CD8-positive, alpha-beta memory T cell (primary cell): ENCODE data around the gene HIF1A. TPM values are rescaled to one million over a fixed set of nuclear protein-coding genes. Genes with fewer than 3 reads are reported as not detected.
"Not testable (repeated sequence)": the region's sequence is repeated elsewhere in the genome, so short reads cannot be mapped to it uniquely, and the experiment has no call there.

Source experiments
- CTCF ChIA-PET: fragments of 350-600 bp; sonication (Branson Sonifier 250); formaldehyde crosslinking; loops from one replicate; lab custom pipeline; 2021; ENCODE audit warnings: antibody characterized with exemption; lab: Charles Lee
- POLR2A ChIA-PET: fragments of 350-600 bp; sonication (Branson Sonifier 250); formaldehyde crosslinking; loops from one replicate; lab custom pipeline; 2021; ENCODE audit warnings: antibody characterized with exemption; lab: Charles Lee
- DNase-seq, 5 donors: peaks; one replicate each; pipeline versions ENCODE4 v3.0.0 to v3.0.0-alpha.2; 2020 to 2022; ENCODE audit warnings: mixed read lengths in 1 of 5
- H3K27ac ChIP-seq: one replicate; pipeline ENCODE4 v1.7.0; 2013; ENCODE audit warnings: low read depth, mild to moderate bottlenecking, low read length, moderate library complexity
- H3K27me3 ChIP-seq: 2 replicates; pipeline ENCODE4 v1.7.0; 2013; ENCODE audit warnings: low read length, mild to moderate bottlenecking; ENCODE audit not compliant: insufficient read depth, poor library complexity, severe bottlenecking
- H3K36me3 ChIP-seq: 2 replicates; pipeline ENCODE4 v1.7.0; 2013; ENCODE audit warnings: mild to moderate bottlenecking, low read length, moderate library complexity; ENCODE audit not compliant: insufficient read depth
- H3K4me1 ChIP-seq: 2 replicates; pipeline ENCODE4 v1.7.0; 2013; ENCODE audit warnings: mild to moderate bottlenecking, low read length, moderate library complexity; ENCODE audit not compliant: insufficient read depth
- H3K4me3 ChIP-seq: 2 replicates; pipeline ENCODE4 v1.7.0; 2013; ENCODE audit warnings: mild to moderate bottlenecking, low read length
- H3K9me3 ChIP-seq: 2 replicates; pipeline ENCODE4 v1.7.0; 2013; ENCODE audit warnings: mild to moderate bottlenecking, low read length
- H3K27ac Mint-ChIP-seq, 8 donors: one replicate each; pipeline ENCODE4 v1.8.0; 2020 to 2021; ENCODE audit warnings: mixed read lengths in 8 of 8, mild to moderate bottlenecking in 6 of 8, inconsistent platforms in 3 of 8, moderate library complexity in 3 of 8
- H3K27me3 Mint-ChIP-seq, 2 donors: one replicate each; pipeline ENCODE4 v1.8.0; 2020 to 2021; ENCODE audit warnings: mixed read lengths in 2 of 2, mild to moderate bottlenecking in 1 of 2, moderate library complexity in 1 of 2
- H3K36me3 Mint-ChIP-seq, 3 donors: one replicate each; pipeline ENCODE4 v1.8.0; 2020 to 2021; ENCODE audit warnings: mixed read lengths in 3 of 3, inconsistent platforms in 1 of 3, mild to moderate bottlenecking in 1 of 3
- H3K4me1 Mint-ChIP-seq, 3 donors: one replicate each; pipeline ENCODE4 v1.8.0; 2020 to 2021; ENCODE audit warnings: mixed read lengths in 3 of 3, inconsistent platforms in 1 of 3, mild to moderate bottlenecking in 1 of 3
- H3K4me3 Mint-ChIP-seq, 7 donors: one replicate each; pipeline ENCODE4 v1.8.0; 2020 to 2021; ENCODE audit warnings: mixed read lengths in 7 of 7, mild to moderate bottlenecking in 6 of 7, moderate library complexity in 4 of 7, inconsistent platforms in 2 of 7
- H3K9me3 Mint-ChIP-seq, 5 donors: one replicate each; pipeline ENCODE4 v1.8.0; 2020 to 2022; ENCODE audit warnings: mixed read lengths in 5 of 5, mild to moderate bottlenecking in 3 of 5, moderate library complexity in 2 of 5, inconsistent platforms in 1 of 5
- polyA plus RNA-seq: library from polyadenylated mRNA; unstranded; fragments of 300-500 nt; fragmentation: Illumina TruSeq; gene quantifications from one replicate; pipeline ENCODE4 v1.2.3, GENCODE V29; 2021
- total RNA-seq, 2 experiments: library from RNA; stranded (reverse); gene quantifications; one replicate each; pipeline ENCODE4 v1.2.3, GENCODE V29; 2021

The HIF1A gene
- total and polyA plus RNA-seq, 3 experiments from 2014 or later: 49.6 to 139 (median 130) TPM

DNA sequence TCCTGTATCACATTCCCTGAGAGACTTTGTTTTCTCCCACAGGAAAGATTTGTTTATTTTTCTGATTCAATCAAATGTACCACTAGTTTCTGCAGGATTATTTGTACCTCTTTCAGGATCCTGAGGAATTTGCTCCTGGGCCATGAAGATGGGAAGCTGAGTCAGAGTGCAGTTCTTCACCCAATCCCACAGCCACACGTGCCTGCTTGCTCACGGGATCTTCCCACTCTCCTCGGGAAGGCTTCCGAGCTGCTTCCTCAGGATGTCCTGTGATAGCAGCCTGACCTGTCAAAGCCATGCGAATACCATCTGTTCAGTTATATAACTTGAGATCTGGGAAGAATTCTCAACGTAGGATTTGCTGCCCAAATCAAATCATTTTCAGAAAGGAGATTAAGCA lies 41.8 kb upstream of the HIF1A start:
- H3K27ac ChIP-seq: no peak overlapping the region
- ChIA-PET CTCF (no interaction called here), POLR2A (no interaction called here)
- peaks cover 18 to 41% (median 31%) of the 10 kb centered on the region in 3 donors for H3K4me1 Mint-ChIP-seq
- no peak overlapping the region for H3K27ac Mint-ChIP-seq
- no peaks in the 10 kb centered on the region for H3K9me3 ChIP-seq
- H3K27me3 Mint-ChIP-seq: peaks cover 0 to 2% of the 10 kb centered on the region in 2 donors
- no peak overlapping the region for H3K4me3 Mint-ChIP-seq
- no peak for DNase-seq
- no peak overlapping the region for H3K4me3 ChIP-seq
- no peaks in the 10 kb centered on the region for H3K36me3 ChIP-seq
- H3K27me3 ChIP-seq: no peaks in the 10 kb centered on the region
- H3K9me3 Mint-ChIP-seq: no peaks in the 10 kb centered on the region
- H3K36me3 Mint-ChIP-seq: no peaks in the 10 kb centered on the region
- H3K4me1 ChIP-seq: peaks cover 21% of the 10 kb centered on the region

DNA sequence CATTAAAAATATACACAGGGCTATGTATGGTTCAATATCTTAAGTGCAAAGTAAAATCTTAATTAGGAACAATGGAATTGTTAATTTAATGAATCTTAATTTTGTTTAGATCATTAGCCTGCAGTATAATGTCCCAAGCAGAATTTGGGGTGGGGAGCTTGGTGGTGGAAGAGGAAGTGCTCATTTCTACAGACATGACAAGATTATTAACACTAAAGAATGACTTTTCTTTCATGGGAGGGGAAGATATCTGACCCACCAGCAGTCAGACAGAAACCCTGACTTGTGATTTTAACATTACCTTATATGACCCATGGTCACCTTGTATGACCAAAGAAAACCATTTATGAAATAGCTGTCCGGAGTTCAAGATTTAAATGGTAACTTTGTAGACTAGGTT lies 41.3 kb upstream of the HIF1A start:
- Histone ChIP-seq H3K27ac (no peak overlapping the region), H3K36me3 (no peaks in the 10 kb centered on the region), H3K27me3 (no peaks in the 10 kb centered on the region), H3K4me3 (no peak overlapping the region), H3K9me3 (no peaks in the 10 kb centered on the region), H3K4me1 (peaks cover 16% of the 10 kb centered on the region)
- Mint-ChIP-seq H3K4me3 (no peak overlapping the region), H3K36me3 (no peaks in the 10 kb centered on the region), H3K27me3 (peaks cover 0 to 2% of the 10 kb centered on the region in 2 donors), H3K9me3 (no peaks in the 10 kb centered on the region), H3K4me1 (peaks cover 18 to 38% (median 27%) of the 10 kb centered on the region in 3 donors), H3K27ac (no peak overlapping the region)
- no peak for DNase-seq
- ChIA-PET CTCF (no interaction called here), POLR2A (no interaction called here)

GRCh38 chr14:61655777-61656176 lies 39.5 kb upstream of the HIF1A start:
- no peaks in the 10 kb centered on the region for H3K36me3 ChIP-seq
- Mint-ChIP-seq H3K27me3 (peaks cover 0 to 2% of the 10 kb centered on the region in 2 donors), H3K9me3 (no peaks in the 10 kb centered on the region), H3K4me1 (peaks cover 21 to 45% (median 34%) of the 10 kb centered on the region in 3 donors), H3K36me3 (no peaks in the 10 kb centered on the region), H3K27ac (peak overlapping the region in 2 of 8 donors; percentile 43 to 52), H3K4me3 (peak overlapping the region in 1 of 7 donors; percentile 9)
- no peak overlapping the region for H3K4me3 ChIP-seq
- no peaks in the 10 kb centered on the region for H3K9me3 ChIP-seq
- H3K27ac ChIP-seq: no peak overlapping the region
- peaks cover 18% of the 10 kb centered on the region for H3K4me1 ChIP-seq
- no peak for DNase-seq
- POLR2A ChIA-PET: interaction anchor here (0.9 kb wide), 1 partner anchor 40 kb away, joined by 4 read pairs; the partner anchor contains the start of gene HIF1A
- H3K27me3 ChIP-seq: no peaks in the 10 kb centered on the region
- CTCF ChIA-PET: interaction anchor here (1.1 kb wide), 1 partner anchor 375 kb away, joined by 3 read pairs; the partner anchor contains the start of gene TMEM30B

DNA sequence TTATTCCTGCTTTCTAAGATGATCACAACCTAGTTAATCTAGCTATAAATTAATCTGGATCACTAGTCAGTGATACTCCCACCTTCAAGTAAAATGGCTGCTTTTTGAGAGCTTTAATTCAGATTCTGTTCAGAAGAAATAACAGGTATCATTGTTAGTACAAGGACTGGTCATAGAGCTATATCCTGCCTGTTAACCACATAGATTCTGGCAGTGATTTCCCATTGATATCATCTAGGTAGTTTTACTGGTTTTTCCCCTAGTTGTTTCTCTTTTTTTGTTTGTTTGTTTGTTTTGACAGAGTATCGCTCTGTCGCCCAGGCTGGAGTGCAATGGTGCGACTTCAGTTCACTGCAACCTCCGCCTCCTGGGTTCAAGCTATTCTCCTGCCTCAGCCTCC lies 39.0 kb upstream of the HIF1A start:
- H3K4me1 ChIP-seq: peaks cover 23% of the 10 kb centered on the region
- H3K4me3 Mint-ChIP-seq: no peak overlapping the region
- H3K27ac Mint-ChIP-seq: peak overlapping the region in 4 of 8 donors; percentile 18 to 52 (median 38)
- no peaks in the 10 kb centered on the region for H3K9me3 Mint-ChIP-seq
- H3K36me3 ChIP-seq: no peaks in the 10 kb centered on the region
- no peak for DNase-seq
- no peak overlapping the region for H3K27ac ChIP-seq
- peaks cover 26 to 51% (median 40%) of the 10 kb centered on the region in 3 donors for H3K4me1 Mint-ChIP-seq
- ChIA-PET POLR2A (interaction anchor here (0.9 kb wide), 1 partner anchor 39 kb away, joined by 4 read pairs; the partner anchor contains the start of gene HIF1A), CTCF (interaction anchor here (1.1 kb wide), 1 partner anchor 376 kb away, joined by 3 read pairs; the partner anchor contains the start of gene TMEM30B)
- no peaks in the 10 kb centered on the region for H3K9me3 ChIP-seq
- H3K27me3 Mint-ChIP-seq: no peaks in the 10 kb centered on the region
- H3K27me3 ChIP-seq: no peaks in the 10 kb centered on the region
- no peak overlapping the region for H3K4me3 ChIP-seq
- H3K36me3 Mint-ChIP-seq: no peaks in the 10 kb centered on the region

DNA sequence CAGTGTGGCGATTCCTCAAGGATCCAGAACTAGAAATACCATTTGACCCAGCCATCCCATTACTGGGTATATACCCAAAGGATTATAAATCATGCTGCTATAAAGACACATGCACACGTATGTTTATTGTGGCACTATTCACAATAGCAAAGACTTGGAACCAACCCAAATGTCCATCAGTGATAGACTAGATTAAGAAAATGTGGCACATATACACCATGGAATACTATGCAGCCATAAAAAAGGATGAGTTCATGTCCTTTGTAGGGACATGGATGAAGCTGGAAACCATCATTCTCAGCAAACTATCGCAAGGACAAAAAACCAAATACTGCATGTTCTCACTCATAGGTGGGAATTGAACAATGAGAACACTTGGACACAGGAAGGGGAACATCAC lies 37.2 kb upstream of the HIF1A start:
- CTCF ChIA-PET, POLR2A ChIA-PET, H3K27me3 Mint-ChIP-seq, H3K36me3 Mint-ChIP-seq, H3K4me3 Mint-ChIP-seq, H3K9me3 ChIP-seq, H3K4me3 ChIP-seq, DNase-seq, H3K27me3 ChIP-seq, H3K27ac ChIP-seq, H3K9me3 Mint-ChIP-seq, H3K36me3 ChIP-seq, H3K27ac Mint-ChIP-seq: not testable (repeated sequence)
- peaks cover 43 to 69% (median 57%) of the 10 kb centered on the region in 3 donors for H3K4me1 Mint-ChIP-seq
- peaks cover 40% of the 10 kb centered on the region for H3K4me1 ChIP-seq

DNA sequence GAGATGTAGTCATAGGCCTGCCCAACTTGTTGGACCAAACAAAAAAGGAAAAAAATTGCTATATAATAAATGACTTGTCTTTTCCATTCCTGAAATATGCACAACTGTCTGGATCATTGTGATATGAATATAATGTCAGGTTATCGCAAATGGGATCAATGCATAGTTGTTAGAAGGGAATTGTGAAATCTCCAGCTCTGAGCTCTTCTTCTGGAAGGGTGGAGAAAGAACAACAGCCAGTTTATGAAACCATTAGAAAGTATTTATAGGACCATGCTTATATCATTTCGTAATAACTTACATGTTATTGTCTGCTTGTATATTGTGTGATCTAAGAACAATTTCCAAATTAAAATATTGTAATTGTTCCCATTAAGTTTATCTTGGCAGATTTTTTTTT lies 35.7 kb upstream of the HIF1A start:
- Mint-ChIP-seq H3K4me1 (peaks cover 53 to 77% (median 72%) of the 10 kb centered on the region in 3 donors), H3K27ac (peak overlapping the region in 6 of 8 donors; percentile 28 to 99 (median 94)), H3K36me3 (peaks cover 0 to 1% (median 0%) of the 10 kb centered on the region in 3 donors), H3K4me3 (no peak overlapping the region), H3K9me3 (no peaks in the 10 kb centered on the region), H3K27me3 (no peaks in the 10 kb centered on the region)
- Histone ChIP-seq H3K27ac (no peak overlapping the region), H3K27me3 (no peaks in the 10 kb centered on the region), H3K36me3 (no peaks in the 10 kb centered on the region), H3K4me3 (no peak overlapping the region), H3K9me3 (no peaks in the 10 kb centered on the region), H3K4me1 (peaks cover 53% of the 10 kb centered on the region)
- no peak for DNase-seq
- CTCF ChIA-PET: no interaction called here
- POLR2A ChIA-PET: interaction anchor here (0.7 kb wide), 1 partner anchor 35 kb away, joined by 7 read pairs; no protein-coding TSS in a partner anchor

GRCh38 chr14:61661471-61662400 lies 33.6 kb upstream of the HIF1A start:
- H3K4me1 ChIP-seq: peaks cover 54% of the 10 kb centered on the region
- ChIA-PET POLR2A (no interaction called here), CTCF (interaction anchor here (0.6 kb wide), 1 partner anchor 12 kb away, joined by 3 read pairs; no protein-coding TSS in a partner anchor)
- peaks cover 46 to 60% (median 60%) of the 10 kb centered on the region in 3 donors for H3K4me1 Mint-ChIP-seq
- H3K27me3 Mint-ChIP-seq: no peaks in the 10 kb centered on the region
- no peaks in the 10 kb centered on the region for H3K36me3 ChIP-seq
- peak overlapping the region; percentile 4 for H3K27ac ChIP-seq
- H3K4me3 Mint-ChIP-seq: peak overlapping the region; percentile 66 to 90 (median 79)
- H3K4me3 ChIP-seq: peak overlapping the region; percentile 42
- no peaks in the 10 kb centered on the region for H3K9me3 ChIP-seq
- H3K27me3 ChIP-seq: no peaks in the 10 kb centered on the region
- H3K27ac Mint-ChIP-seq: peak overlapping the region; percentile 90 to 99 (median 95)
- peak in 1 of 5 donors; percentile 5 for DNase-seq
- H3K36me3 Mint-ChIP-seq: peaks cover 0 to 1% (median 0%) of the 10 kb centered on the region in 3 donors
- no peaks in the 10 kb centered on the region for H3K9me3 Mint-ChIP-seq
